DND-41 (cell line): Measurements from ENCODE around the gene AMH.

Source experiments
- ATAC-seq: fragments of 200-7000 bp; cut with Tn5 transposase; 3 replicates; pipeline ENCODE4 v1.9.1; 2021; ENCODE audit warnings: low read depth; ENCODE audit not compliant: insufficient read depth
- DNase-seq: peaks from one replicate; pipeline ENCODE4 v3.0.0-alpha.2; 2020
- H2AFZ ChIP-seq: 2 replicates; pipeline ENCODE4 v1.6.0; 2012; ENCODE audit warnings: low read depth, low read length
- H3K27ac ChIP-seq: 2 replicates; pipeline ENCODE4 v1.5.1; 2012; ENCODE audit warnings: low read length, inconsistent platforms
- H3K27me3 ChIP-seq: fragments of 200-600 bp; sonication (generic); 2 replicates; pipeline ENCODE4 v1.6.0; 2012; ENCODE audit warnings: low read length, mild to moderate bottlenecking, inconsistent platforms; ENCODE audit not compliant: insufficient read depth, poor library complexity
- H3K36me3 ChIP-seq: 2 replicates; pipeline ENCODE4 v1.5.1; 2012; ENCODE audit warnings: low read length, inconsistent platforms; ENCODE audit not compliant: insufficient read depth
- H3K4me1 ChIP-seq: 2 replicates; pipeline ENCODE4 v1.5.1; 2012; ENCODE audit warnings: mild to moderate bottlenecking, low read length; ENCODE audit not compliant: insufficient read depth
- H3K4me2 ChIP-seq: 2 replicates; pipeline ENCODE4 v1.6.0; 2012; ENCODE audit warnings: mild to moderate bottlenecking, moderate library complexity, low read length, inconsistent platforms; ENCODE audit not compliant: insufficient read depth
- H3K4me3 ChIP-seq, 2 experiments: fragments of 200-600 bp in 1 of 2; shearing (Covaris generic) in 1 of 2; 2 replicates each; pipeline ENCODE4 v1.5.1; 2012 to 2016; ENCODE audit warnings: inconsistent platforms in 2 of 2, low read length in 2 of 2, mild to moderate bottlenecking in 2 of 2, low read depth in 1 of 2, moderate library complexity in 1 of 2
- H3K79me2 ChIP-seq: 2 replicates; pipeline ENCODE4 v1.6.0; 2012; ENCODE audit warnings: low read length, inconsistent platforms; ENCODE audit not compliant: insufficient read depth
- H3K9ac ChIP-seq: 2 replicates; pipeline ENCODE4 v1.6.0; 2012; ENCODE audit warnings: low read depth, mild to moderate bottlenecking, inconsistent platforms, low read length, moderate library complexity
- H3K9me3 ChIP-seq: 2 replicates; pipeline ENCODE4 v1.5.1; 2012; ENCODE audit warnings: low read length, moderate library complexity, mild to moderate bottlenecking, inconsistent platforms; ENCODE audit not compliant: insufficient read depth, severe bottlenecking
- H4K20me1 ChIP-seq: 2 replicates; pipeline ENCODE4 v1.6.0; 2012; ENCODE audit warnings: low read length; ENCODE audit not compliant: insufficient read depth
- EZH2 ChIP-seq: IDR thresholded peaks from 3 replicates; pipeline ENCODE4 v1.6.1; 2012; ENCODE audit warnings: borderline replicate concordance, low read depth, mild to moderate bottlenecking, moderate library complexity, low read length, inconsistent platforms; ENCODE audit not compliant: severe bottlenecking
- TF ChIP-seq, protein P1 (sequence below): IDR thresholded peaks from 2 replicates; pipeline ENCODE4 v1.5.1; 2012; ENCODE audit warnings: borderline replicate concordance, low read length, moderate library complexity, mild to moderate bottlenecking; ENCODE audit not compliant: poor library complexity, severe bottlenecking; ENCODE audit errors: extremely low read depth

Gene AMH

DNA sequence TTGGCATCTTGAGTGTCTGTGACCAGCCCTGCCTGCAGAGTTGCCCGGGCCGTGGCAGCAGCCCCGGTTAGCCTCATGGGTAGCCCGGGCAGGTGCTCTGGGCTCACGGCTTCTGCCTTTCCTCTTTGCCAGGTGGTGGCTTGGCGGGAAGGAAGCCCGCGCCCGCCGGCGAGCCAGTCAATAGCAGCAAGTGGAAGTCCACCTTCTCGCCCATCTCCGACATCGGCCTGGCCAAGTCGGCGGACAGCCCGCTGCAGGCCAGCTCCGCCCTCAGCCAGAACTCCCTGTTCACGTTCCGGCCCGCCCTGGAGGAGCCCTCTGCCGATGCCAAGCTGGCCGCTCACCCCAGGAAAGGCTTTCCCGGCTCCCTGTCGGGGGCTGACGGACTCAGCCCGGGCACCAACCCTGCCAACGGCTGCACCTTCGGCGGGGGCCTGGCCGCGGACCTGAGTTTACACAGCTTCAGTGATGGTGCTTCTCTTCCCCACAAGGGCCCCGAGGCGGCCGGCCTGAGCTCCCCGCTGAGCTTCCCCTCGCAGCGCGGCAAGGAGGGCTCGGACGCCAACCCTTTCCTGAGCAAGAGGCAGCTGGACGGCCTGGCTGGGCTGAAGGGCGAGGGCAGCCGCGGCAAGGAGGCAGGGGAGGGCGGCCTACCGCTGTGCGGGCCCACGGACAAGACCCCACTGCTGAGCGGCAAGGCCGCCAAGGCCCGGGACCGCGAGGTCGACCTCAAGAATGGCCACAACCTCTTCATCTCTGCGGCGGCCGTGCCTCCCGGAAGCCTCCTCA lies 22.9 kb upstream of the AMH start:
- no peak for ATAC-seq
- H3K36me3 ChIP-seq: peaks cover 93% of the 10 kb centered on the region

DNA sequence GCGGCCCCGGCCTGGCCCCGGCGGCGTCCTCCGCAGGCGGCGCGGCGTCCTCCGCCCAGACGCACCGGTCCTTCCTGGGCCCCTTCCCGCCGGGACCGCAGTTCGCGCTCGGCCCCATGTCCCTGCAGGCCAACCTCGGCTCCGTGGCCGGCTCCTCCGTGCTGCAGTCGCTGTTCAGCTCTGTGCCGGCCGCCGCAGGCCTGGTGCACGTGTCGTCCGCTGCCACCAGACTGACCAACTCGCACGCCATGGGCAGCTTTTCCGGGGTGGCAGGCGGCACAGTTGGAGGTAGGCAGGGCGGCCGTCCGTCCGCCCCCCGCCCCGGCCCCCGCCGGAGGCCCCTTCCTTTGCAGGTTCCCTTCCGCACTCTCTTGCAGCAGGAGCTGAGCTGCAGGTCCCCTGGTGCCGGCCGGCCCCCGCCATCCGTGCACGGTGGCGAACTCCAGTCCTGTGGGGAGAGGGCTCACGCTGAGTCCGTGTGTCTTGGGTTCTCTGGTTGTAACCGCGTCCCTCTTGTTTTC lies 22.2 kb upstream of the AMH start:
- Histone ChIP-seq H3K79me2 (peaks cover 22% of the 10 kb centered on the region), H3K9me3 (no peaks in the 10 kb centered on the region), H4K20me1 (peaks cover 41% of the 10 kb centered on the region), H3K4me3 (no peak overlapping the region), H3K4me1 (no peaks in the 10 kb centered on the region), H3K4me2 (no peak overlapping the region), H3K27me3 (no peaks in the 10 kb centered on the region), H3K9ac (no peak overlapping the region), H2AFZ (no peak overlapping the region), H3K27ac (no peak overlapping the region), H3K36me3 (peaks cover 93% of the 10 kb centered on the region)
- ATAC-seq (no peak), DNase-seq (no peak)
- TF ChIP-seq EZH2: no peak
- TF ChIP-seq, protein P1, sequence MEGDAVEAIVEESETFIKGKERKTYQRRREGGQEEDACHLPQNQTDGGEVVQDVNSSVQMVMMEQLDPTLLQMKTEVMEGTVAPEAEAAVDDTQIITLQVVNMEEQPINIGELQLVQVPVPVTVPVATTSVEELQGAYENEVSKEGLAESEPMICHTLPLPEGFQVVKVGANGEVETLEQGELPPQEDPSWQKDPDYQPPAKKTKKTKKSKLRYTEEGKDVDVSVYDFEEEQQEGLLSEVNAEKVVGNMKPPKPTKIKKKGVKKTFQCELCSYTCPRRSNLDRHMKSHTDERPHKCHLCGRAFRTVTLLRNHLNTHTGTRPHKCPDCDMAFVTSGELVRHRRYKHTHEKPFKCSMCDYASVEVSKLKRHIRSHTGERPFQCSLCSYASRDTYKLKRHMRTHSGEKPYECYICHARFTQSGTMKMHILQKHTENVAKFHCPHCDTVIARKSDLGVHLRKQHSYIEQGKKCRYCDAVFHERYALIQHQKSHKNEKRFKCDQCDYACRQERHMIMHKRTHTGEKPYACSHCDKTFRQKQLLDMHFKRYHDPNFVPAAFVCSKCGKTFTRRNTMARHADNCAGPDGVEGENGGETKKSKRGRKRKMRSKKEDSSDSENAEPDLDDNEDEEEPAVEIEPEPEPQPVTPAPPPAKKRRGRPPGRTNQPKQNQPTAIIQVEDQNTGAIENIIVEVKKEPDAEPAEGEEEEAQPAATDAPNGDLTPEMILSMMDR: no peak

More for the DNA sequence above, 22.9 kb upstream of the AMH start:
- H2AFZ ChIP-seq: no peak overlapping the region
- no peaks in the 10 kb centered on the region for H3K27me3 ChIP-seq
- no peak for DNase-seq
- peaks cover 17% of the 10 kb centered on the region for H3K79me2 ChIP-seq
- no peak for TF ChIP-seq EZH2
- no peaks in the 10 kb centered on the region for H3K9me3 ChIP-seq
- H4K20me1 ChIP-seq: peaks cover 39% of the 10 kb centered on the region
- H3K9ac ChIP-seq: no peak overlapping the region
- no peak overlapping the region for H3K27ac ChIP-seq
- H3K4me3 ChIP-seq: no peak overlapping the region
- no peaks in the 10 kb centered on the region for H3K4me1 ChIP-seq
- H3K4me2 ChIP-seq: no peak overlapping the region

DNA sequence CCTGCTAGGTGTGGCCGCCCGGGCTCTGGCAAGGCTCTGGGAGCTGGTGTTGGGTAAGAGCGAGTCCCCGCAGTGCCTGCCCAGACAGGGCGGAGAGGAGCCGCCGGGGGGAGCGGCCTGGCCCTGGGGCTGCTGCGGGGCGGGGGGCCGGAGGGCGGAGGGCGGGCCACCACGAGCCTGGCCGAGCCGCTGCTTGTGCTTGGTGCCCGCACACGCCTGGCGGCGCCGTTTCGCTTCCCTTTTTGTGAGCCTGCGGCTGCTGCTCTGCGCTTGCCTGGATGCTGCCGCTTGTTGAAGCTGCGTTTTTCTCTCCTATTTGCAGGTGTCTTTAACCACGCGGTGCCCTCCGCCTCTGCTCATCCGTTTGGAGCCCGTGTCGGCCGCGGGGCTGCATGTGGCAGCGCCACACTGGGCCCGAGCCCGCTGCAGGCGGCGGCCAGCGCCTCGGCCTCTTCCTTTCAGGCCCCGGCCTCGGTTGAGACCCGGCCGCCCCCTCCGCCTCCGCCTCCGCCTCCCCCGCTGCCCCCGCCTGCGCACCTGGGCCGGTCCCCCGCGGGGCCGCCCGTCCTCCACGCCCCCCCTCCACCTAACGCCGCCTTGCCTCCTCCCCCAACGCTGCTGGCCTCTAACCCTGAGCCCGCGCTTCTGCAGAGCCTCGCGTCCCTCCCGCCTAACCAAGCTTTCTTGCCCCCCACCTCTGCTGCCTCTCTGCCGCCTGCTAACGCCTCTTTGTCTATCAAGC lies 21.5 kb upstream of the AMH start:
- Histone ChIP-seq H3K4me2 (no peak overlapping the region), H3K4me1 (no peaks in the 10 kb centered on the region), H4K20me1 (peaks cover 44% of the 10 kb centered on the region), H3K36me3 (peaks cover 91% of the 10 kb centered on the region), H3K79me2 (peaks cover 28% of the 10 kb centered on the region), H3K9me3 (no peaks in the 10 kb centered on the region), H3K4me3 (no peak overlapping the region), H3K27ac (no peak overlapping the region), H3K27me3 (no peaks in the 10 kb centered on the region), H2AFZ (no peak overlapping the region), H3K9ac (no peak overlapping the region)
- DNase-seq: no peak
- ATAC-seq: no peak
- TF ChIP-seq, protein P1: no peak
- TF ChIP-seq EZH2: no peak

DNA sequence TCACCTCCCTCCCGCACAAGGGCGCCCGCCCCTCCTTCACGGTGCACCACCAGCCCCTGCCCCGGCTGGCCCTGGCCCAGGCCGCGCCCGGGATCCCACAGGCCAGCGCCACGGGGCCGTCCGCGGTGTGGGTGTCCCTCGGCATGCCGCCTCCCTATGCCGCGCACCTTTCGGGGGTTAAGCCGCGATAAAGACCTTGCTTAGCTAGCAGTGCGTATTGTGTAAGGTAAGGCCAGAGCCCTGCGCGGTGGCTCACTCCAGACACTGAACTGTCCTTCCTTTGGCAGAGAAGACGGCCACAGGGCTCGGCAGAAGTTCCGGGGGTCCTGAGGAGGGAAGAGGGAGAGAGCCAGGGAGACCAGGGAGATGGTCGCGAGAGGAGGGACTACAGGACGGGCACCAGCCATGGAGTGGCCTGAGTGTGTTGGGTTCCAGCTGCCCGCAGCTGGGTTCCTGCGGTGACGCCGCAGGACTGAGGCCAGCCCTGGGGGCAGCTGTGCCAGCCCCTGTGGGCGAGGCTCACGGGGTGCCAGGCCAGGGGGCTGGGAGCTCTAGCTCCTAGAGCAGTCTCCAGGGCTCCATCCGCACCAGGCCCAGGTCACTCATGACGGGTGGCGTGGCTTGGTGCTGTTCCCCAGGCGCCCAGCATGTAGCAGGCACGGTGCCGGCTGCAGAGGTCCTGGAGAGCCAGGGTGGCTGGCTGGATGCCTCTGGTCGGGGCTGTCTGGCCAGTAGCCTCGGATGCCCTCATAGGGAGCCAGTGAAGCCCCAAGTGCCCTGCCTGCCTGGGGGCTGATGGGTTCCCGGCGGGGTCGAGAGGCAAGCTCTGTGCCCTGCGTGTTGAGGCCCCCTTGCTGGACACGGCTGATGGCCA lies 20.7 kb upstream of the AMH start:
- peaks cover 8% of the 10 kb centered on the region for H3K4me1 ChIP-seq
- ATAC-seq: no peak
- H3K27ac ChIP-seq: no peak overlapping the region
- TF ChIP-seq, protein P1: no peak
- no peak for TF ChIP-seq EZH2
- no peaks in the 10 kb centered on the region for H3K9me3 ChIP-seq
- no peak overlapping the region for H3K9ac ChIP-seq
- no peak for DNase-seq
- H3K4me2 ChIP-seq: no peak overlapping the region
- peaks cover 52% of the 10 kb centered on the region for H4K20me1 ChIP-seq
- H3K36me3 ChIP-seq: peaks cover 93% of the 10 kb centered on the region
- no peak overlapping the region for H2AFZ ChIP-seq
- H3K79me2 ChIP-seq: peaks cover 36% of the 10 kb centered on the region
- no peaks in the 10 kb centered on the region for H3K27me3 ChIP-seq
- H3K4me3 ChIP-seq: no peak overlapping the region
